Lower leg skin (tissue), 4 donors: ENCODE measurements around the gene FAM174A. TPM values are rescaled to one million over a fixed set of nuclear protein-coding genes. Genes with fewer than 3 reads are reported as not detected.

Experiments used
- DNase-seq, 2 donors: peaks; one replicate each; pipeline ENCODE4 v3.0.0-alpha.2; 2019; ENCODE audit warnings: low spot score in 2 of 2
- H3K4me3 ChIP-seq: fragments of 200-600 bp; sonication (generic); 2 replicates; pipeline ENCODE4 v1.5.1; 2017; ENCODE audit warnings: mild to moderate bottlenecking, low read depth; ENCODE audit not compliant: poor library complexity, severe bottlenecking
- CTCF ChIP-seq, 3 donors: fragments of 450-650 bp; IDR thresholded peaks; one replicate each; pipeline ENCODE4 v1.5.1; 2016; ENCODE audit warnings: antibody characterized with exemption in 3 of 3, mild to moderate bottlenecking in 3 of 3, moderate library complexity in 2 of 3
- POLR2A ChIP-seq, 2 donors: fragments of 450-650 bp; IDR thresholded peaks; one replicate each; pipeline ENCODE4 v1.6.1; 2016 to 2017; ENCODE audit warnings: antibody characterized with exemption in 2 of 2, mild to moderate bottlenecking in 1 of 2, moderate library complexity in 1 of 2
- WGBS, 2 donors: methylation state at CpG; one replicate each; pipeline ENCODE4 v1.1.5; 2018; 5-methylcytosine and 5-hydroxymethylcytosine counted together
- intact Hi-C: fragments of 100-400 bp; cut with DNase I; formaldehyde crosslinking; loops from one replicate; pipeline ENCODE4 v1.15.0; 2023; ENCODE audit warnings: low total_unique reads
- total RNA-seq, 4 donors: library from RNA; depleted of rRNA; stranded (reverse); fragments of >200 nt; gene quantifications; one replicate each; pipeline ENCODE4 v1.1.0, GENCODE V29; 2016

Gene FAM174A
- total RNA-seq, 4 donors from 2014 or later: 78.0 to 124 (median 99.5) TPM

GRCh38 chr5:100634937-100635534, 99.9 kb downstream of the FAM174A start:
- no peak for DNase-seq
- WGBS, 2 donors: 17 to 22% methylated on average over 1 of the region's 1 CpG
- intact Hi-C loops: no loop called here
- TF ChIP-seq CTCF (IDR thresholded peaks at IDR 0.05): no peak
- TF ChIP-seq POLR2A (IDR thresholded peaks at IDR 0.05): no peak
- no peak overlapping the region for H3K4me3 ChIP-seq
